Osteoblast (primary cell): ENCODE measurements around the gene P2RY11. TPM values are rescaled to one million over a fixed set of nuclear protein-coding genes. Genes with fewer than 3 reads are reported as not detected.

Source experiments
- DNase-seq: peaks from one replicate; pipeline ENCODE4 v3.0.0; 2011; ENCODE audit warnings: low spot score, mixed read lengths; ENCODE audit not compliant: insufficient read length; ENCODE audit errors: missing footprints
- H2AFZ ChIP-seq: 2 replicates; pipeline ENCODE4 v1.6.0; 2011; ENCODE audit warnings: mild to moderate bottlenecking, low read length
- H3K27ac ChIP-seq: 2 replicates; pipeline ENCODE4 v1.5.1; 2011; ENCODE audit warnings: mild to moderate bottlenecking, low read depth, low read length, moderate library complexity
- H3K27me3 ChIP-seq: 2 replicates; pipeline ENCODE4 v1.6.0; 2012; ENCODE audit warnings: mild to moderate bottlenecking, control low read depth, inconsistent platforms, low read length, moderate library complexity; ENCODE audit not compliant: insufficient read depth
- H3K36me3 ChIP-seq: 2 replicates; pipeline ENCODE4 v1.5.1; 2011; ENCODE audit warnings: mild to moderate bottlenecking, low read length, control low read depth, moderate library complexity; ENCODE audit not compliant: insufficient read depth
- H3K4me1 ChIP-seq: 2 replicates; pipeline ENCODE4 v1.5.1; 2011; ENCODE audit warnings: mild to moderate bottlenecking, low read length, control low read depth, moderate library complexity; ENCODE audit not compliant: insufficient read depth
- H3K4me2 ChIP-seq: 2 replicates; pipeline ENCODE4 v1.6.0; 2011; ENCODE audit warnings: mild to moderate bottlenecking, low read length; ENCODE audit not compliant: insufficient read depth
- H3K4me3 ChIP-seq: fragments of 200-600 bp; sonication (generic); 3 replicates; pipeline ENCODE4 v1.5.1; 2012; ENCODE audit warnings: mild to moderate bottlenecking, low read length, inconsistent platforms; ENCODE audit not compliant: insufficient read depth
- H3K79me2 ChIP-seq: 2 replicates; pipeline ENCODE4 v1.6.0; 2012; ENCODE audit warnings: mild to moderate bottlenecking, low read length, control low read depth, inconsistent platforms; ENCODE audit not compliant: insufficient read depth
- H3K9me3 ChIP-seq: 2 replicates; pipeline ENCODE4 v1.5.1; 2011; ENCODE audit warnings: low read depth, low read length, control low read depth
- H4K20me1 ChIP-seq: 2 replicates; pipeline ENCODE4 v1.6.0; 2012; ENCODE audit warnings: mild to moderate bottlenecking, low read length, control low read depth; ENCODE audit not compliant: insufficient read depth
- CTCF ChIP-seq: IDR thresholded peaks from 2 replicates; pipeline ENCODE4 v1.5.1; 2011; ENCODE audit warnings: mild to moderate bottlenecking, low read depth, low read length, moderate library complexity; ENCODE audit errors: extremely low read depth
- total RNA-seq: library from RNA; depleted of rRNA; stranded (reverse); fragments of >200 nt; gene quantifications from 2 replicates; pipeline ENCODE4 v1.2.3, GENCODE V29; 2012

Gene P2RY11
- total RNA-seq, 1 donor: 2.2 TPM

- peak; percentile 53 for TF ChIP-seq CTCF
- Histone ChIP-seq H3K4me2 (no peak overlapping the region), H4K20me1 (peaks cover 7% of the 10 kb centered on the region), H3K27me3 (no peaks in the 10 kb centered on the region), H3K36me3 (peaks cover 69% of the 10 kb centered on the region), H3K9me3 (no peaks in the 10 kb centered on the region), H3K4me1 (no peaks in the 10 kb centered on the region), H3K4me3 (no peak overlapping the region), H2AFZ (no peak overlapping the region), H3K79me2 (peaks cover 23% of the 10 kb centered on the region), H3K27ac (no peak overlapping the region)
- peak; percentile 94 for DNase-seq
Observed at GRCh38 chr19:10112895-10113591, 1.6 kb downstream of the P2RY11 start.

GRCh38 chr19:10113592-10113963 lies 2.1 kb downstream of the P2RY11 start:
- Histone ChIP-seq H3K36me3 (peaks cover 69% of the 10 kb centered on the region), H3K27ac (no peak overlapping the region), H3K27me3 (no peaks in the 10 kb centered on the region), H3K79me2 (peaks cover 22% of the 10 kb centered on the region), H3K4me2 (no peak overlapping the region), H3K9me3 (no peaks in the 10 kb centered on the region), H2AFZ (no peak overlapping the region), H4K20me1 (peaks cover 11% of the 10 kb centered on the region), H3K4me1 (peaks cover 2% of the 10 kb centered on the region), H3K4me3 (no peak overlapping the region)
- DNase-seq: no peak
- TF ChIP-seq CTCF: no peak

- Histone ChIP-seq H3K4me1 (peaks cover 7% of the 10 kb centered on the region), H3K27me3 (no peaks in the 10 kb centered on the region), H3K4me3 (no peak overlapping the region), H2AFZ (no peak overlapping the region), H4K20me1 (peaks cover 16% of the 10 kb centered on the region), H3K9me3 (no peaks in the 10 kb centered on the region), H3K36me3 (peaks cover 65% of the 10 kb centered on the region), H3K4me2 (no peak overlapping the region), H3K27ac (no peak overlapping the region), H3K79me2 (peaks cover 27% of the 10 kb centered on the region)
- TF ChIP-seq CTCF: no peak
- peak; percentile 73 for DNase-seq
Observed at GRCh38 chr19:10113964-10114650, 2.6 kb downstream of the P2RY11 start.

GRCh38 chr19:10114651-10115391 lies 3.3 kb downstream of the P2RY11 start:
- peaks cover 27% of the 10 kb centered on the region for H3K79me2 ChIP-seq
- TF ChIP-seq CTCF: no peak
- H3K4me3 ChIP-seq: no peak overlapping the region
- peaks cover 57% of the 10 kb centered on the region for H3K36me3 ChIP-seq
- no peaks in the 10 kb centered on the region for H3K27me3 ChIP-seq
- H3K4me1 ChIP-seq: peaks cover 9% of the 10 kb centered on the region
- peak; percentile 49 for DNase-seq
- H2AFZ ChIP-seq: no peak overlapping the region
- no peak overlapping the region for H3K27ac ChIP-seq
- peaks cover 17% of the 10 kb centered on the region for H4K20me1 ChIP-seq
- no peaks in the 10 kb centered on the region for H3K9me3 ChIP-seq
- no peak overlapping the region for H3K4me2 ChIP-seq
